ENCODE data around the gene SANBR. TPM values are rescaled to one million over a fixed set of nuclear protein-coding genes. Genes with fewer than 3 reads are reported as not detected.

SANBR gene
- total and polyA plus RNA-seq, 2 of the 4 experiments (the other 2 are of a cell fraction): 3.3 to 3.8 TPM

- Histone ChIP-seq H3K56ac (ENCODE audit: extremely low read depth, insufficient read depth, low read length) (no peak overlapping the region), H4K5ac (ENCODE audit: low read depth, low read length) (no peak overlapping the region), H3K9ac (ENCODE audit: low read depth, low read length) (no peak overlapping the region), H3K4me2 (ENCODE audit: low read depth, low read length) (no peak overlapping the region), H3K4me3 (ENCODE audit: insufficient read depth, low read depth, low read length) (no peak overlapping the region), H3K18ac (ENCODE audit: low read depth, low read length) (no peak overlapping the region), H3K79me1 (ENCODE audit: low read depth in 1 of 2, low read length in 2 of 2) (no peaks in the 10 kb centered on the region), H2BK15ac (ENCODE audit: low read depth, low read length) (no peak overlapping the region), H4K91ac (ENCODE audit: insufficient read depth, low read depth, low read length) (no peak overlapping the region), H4K8ac (ENCODE audit: low read depth in 2 of 2, low read length in 2 of 2) (no peak overlapping the region), H3K9me1 (ENCODE audit: insufficient read depth, low read length) (no peaks in the 10 kb centered on the region), H2AK9ac (replicated peaks; ENCODE audit: low read depth, low read length, poor library complexity) (no peak overlapping the region), H2AFZ (replicated peaks; ENCODE audit: low read length, poor library complexity) (no peak overlapping the region), H4K20me1 (ENCODE audit: insufficient read depth, low read length) (no peaks in the 10 kb centered on the region), H3K4me1 (ENCODE audit: control insufficient read depth, insufficient read depth, low read length) (no peaks in the 10 kb centered on the region), H3K27me3 (ENCODE audit: control insufficient read depth, insufficient read depth, low read length) (no peaks in the 10 kb centered on the region), H3K27ac (ENCODE audit: insufficient read depth, low read length) (no peak overlapping the region), H2BK20ac (ENCODE audit: low read depth, low read length) (no peak overlapping the region), H2BK5ac (ENCODE audit: low read depth, low read length, poor library complexity, severe bottlenecking) (no peak overlapping the region), H3K9me3 (ENCODE audit: control insufficient read depth, insufficient read depth, low read length) (no peaks in the 10 kb centered on the region), H3K14ac (replicated peaks; ENCODE audit: low read depth, low read length) (no peak overlapping the region), H2AK5ac (ENCODE audit: low read depth, low read length) (no peak overlapping the region), H2BK120ac (ENCODE audit: low read depth, low read length) (no peak overlapping the region), H3K4ac (ENCODE audit: low read depth, low read length) (no peak overlapping the region), H3K23ac (ENCODE audit: low read depth, low read length) (no peak overlapping the region), H3K36me3 (ENCODE audit: control insufficient read depth, insufficient read depth, low read length) (peaks cover 3% of the 10 kb centered on the region; the same call in 1 of the 2 replicates)
- intact Hi-C loops (cut with micrococcal nuclease) (no loop called here), dilution Hi-C loops (cut with HindIII; ENCODE audit: low sequenced_read_pairs, unreplicated experiment) (no loop called here), in situ Hi-C loops (cut with MboI; ENCODE audit: low sequenced_read_pairs) (no loop called here)
- DNase-seq (no peak), ATAC-seq (ENCODE audit: low read depth) (no peak)
- no TSS peak for BruUV-seq (replicated peaks)
- ChIA-PET CTCF (no interaction called here), POLR2A (ENCODE audit: unreplicated experiment) (no interaction called here)
- TF ChIP-seq CEBPB (IDR thresholded peaks at IDR 0.05; ENCODE audit: low read depth, low read length) (no peak), CTCF (conservative IDR thresholded peaks at IDR 0.05; ENCODE audit: low read depth, low read length) (no peak), RAD21 (IDR thresholded peaks at IDR 0.05; ENCODE audit: low read length) (no peak), MXI1 (IDR thresholded peaks at IDR 0.05; ENCODE audit: borderline replicate concordance, low read depth, low read length) (no peak), MAZ (IDR thresholded peaks at IDR 0.05; ENCODE audit: borderline replicate concordance, low read depth, low read length) (no peak), CHD1 (IDR thresholded peaks at IDR 0.05; ENCODE audit: low read depth, low read length) (no peak)
- WGBS, 2 experiments (ENCODE audit: extremely low coverage in 2 of 2, insufficient read length in 1 of 2): 84% methylated on average over 6 of the region's 6 CpGs; no CpG with 5 or more reads in 1 of the 2 experiments
These were observed 48.5 kb downstream of the SANBR start for GRCh38 chr2:61114147-61114546.

Other genes with a start within 250 kb of the SANBR start
- gene REL, start 184.3 kb upstream of the SANBR start, total RNA-seq (2012; rRNA removed): 4.3 and 5.3 TPM in 2 replicates
- 1.2 and 1.3 TPM in 2 replicates for gene REL, start 184.3 kb upstream of the SANBR start, polyA plus RNA-seq (2012; rRNA removed)
- 33.3 and 34.8 TPM in 2 replicates for gene PEX13, start 48.2 kb upstream of the SANBR start, total RNA-seq (2012; rRNA removed)
- 11.4 and 12.1 TPM in 2 replicates for gene PEX13, start 48.2 kb upstream of the SANBR start, polyA plus RNA-seq (2012; rRNA removed)
- 5.7 and 7.5 TPM in 2 replicates for gene PUS10, start 47.6 kb upstream of the SANBR start, total RNA-seq (2012; rRNA removed)
- 3.4 and 4.4 TPM in 2 replicates for gene PUS10, start 47.6 kb upstream of the SANBR start, polyA plus RNA-seq (2012; rRNA removed)
- gene C2orf74, start 96.3 kb downstream of the SANBR start, total RNA-seq (2012; rRNA removed): 8.4 and 10.3 TPM in 2 replicates
- gene C2orf74, start 96.3 kb downstream of the SANBR start, polyA plus RNA-seq (2012; rRNA removed): 15.8 and 21.9 TPM in 2 replicates